ENCODE data around the gene RNF223. TPM values are rescaled to one million over a fixed set of nuclear protein-coding genes. Genes with fewer than 3 reads are reported as not detected.
"Not testable (repeated sequence)": the region's sequence is repeated elsewhere in the genome, so short reads cannot be mapped to it uniquely, and the experiment has no call there.

RNF223 gene
- total RNA-seq, 3 donors from 2014 or later, result 1.3 to 7.5 (median 2.1) TPM

DNA sequence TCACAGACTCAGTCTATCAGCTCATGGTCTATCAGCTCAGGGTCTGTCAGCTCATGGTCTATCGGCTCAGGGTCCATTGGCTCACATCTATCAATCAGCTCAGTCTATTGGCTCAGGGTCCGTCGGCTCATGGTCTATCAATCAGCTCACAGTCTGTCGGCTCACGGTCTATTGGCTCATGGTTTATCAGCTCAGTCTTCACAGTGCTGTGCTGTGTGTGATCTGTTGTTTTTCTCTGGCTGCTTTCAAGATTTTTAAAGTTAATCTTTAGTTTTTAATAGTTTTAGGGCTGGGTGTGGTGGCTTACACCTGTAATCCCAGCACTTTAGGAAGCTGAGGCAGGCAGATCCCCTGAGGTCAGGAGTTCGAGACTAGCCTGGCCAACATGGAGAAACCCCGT, 27.4 kb upstream of the RNF223 start:
- H3K4me1 ChIP-seq (ENCODE audit: low read depth), result no peaks in the 10 kb centered on the region
- H3K4me3 ChIP-seq, result no peak overlapping the region
- no peaks in the 10 kb centered on the region for H3K9me3 ChIP-seq
- TF ChIP-seq, protein P1, sequence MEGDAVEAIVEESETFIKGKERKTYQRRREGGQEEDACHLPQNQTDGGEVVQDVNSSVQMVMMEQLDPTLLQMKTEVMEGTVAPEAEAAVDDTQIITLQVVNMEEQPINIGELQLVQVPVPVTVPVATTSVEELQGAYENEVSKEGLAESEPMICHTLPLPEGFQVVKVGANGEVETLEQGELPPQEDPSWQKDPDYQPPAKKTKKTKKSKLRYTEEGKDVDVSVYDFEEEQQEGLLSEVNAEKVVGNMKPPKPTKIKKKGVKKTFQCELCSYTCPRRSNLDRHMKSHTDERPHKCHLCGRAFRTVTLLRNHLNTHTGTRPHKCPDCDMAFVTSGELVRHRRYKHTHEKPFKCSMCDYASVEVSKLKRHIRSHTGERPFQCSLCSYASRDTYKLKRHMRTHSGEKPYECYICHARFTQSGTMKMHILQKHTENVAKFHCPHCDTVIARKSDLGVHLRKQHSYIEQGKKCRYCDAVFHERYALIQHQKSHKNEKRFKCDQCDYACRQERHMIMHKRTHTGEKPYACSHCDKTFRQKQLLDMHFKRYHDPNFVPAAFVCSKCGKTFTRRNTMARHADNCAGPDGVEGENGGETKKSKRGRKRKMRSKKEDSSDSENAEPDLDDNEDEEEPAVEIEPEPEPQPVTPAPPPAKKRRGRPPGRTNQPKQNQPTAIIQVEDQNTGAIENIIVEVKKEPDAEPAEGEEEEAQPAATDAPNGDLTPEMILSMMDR (IDR thresholded peaks at IDR 0.05), result no peak
- DNase-seq (peak in 2 of 3 donors; percentile 7 to 23), ATAC-seq (peak; percentile 59)
- intact Hi-C loops (cut with DNase I, micrococcal nuclease), result no loop called here
- H3K36me3 ChIP-seq (ENCODE audit: low read depth), result no peaks in the 10 kb centered on the region

DNA sequence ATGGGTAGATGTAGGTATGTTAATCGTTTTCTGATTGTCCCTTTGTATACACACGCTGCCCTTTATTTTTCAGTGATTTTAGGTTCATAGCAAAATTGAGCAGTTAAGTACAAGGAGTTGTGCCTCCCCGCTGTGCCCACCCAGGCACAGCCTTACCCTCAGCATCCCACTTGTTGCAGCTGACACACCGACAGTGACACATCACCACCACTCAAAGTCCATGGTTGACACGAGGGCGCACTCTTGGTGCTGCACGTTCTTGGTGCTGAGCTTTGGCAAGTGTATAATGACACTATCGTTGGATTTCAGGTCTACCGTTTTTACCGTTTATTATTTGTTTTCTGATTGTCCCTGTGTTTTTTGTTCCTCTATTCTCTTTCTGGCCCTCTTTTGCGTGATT, 26.2 kb upstream of the RNF223 start:
- DNase-seq (peak in 1 of 3 donors; percentile 12), ATAC-seq (no peak)
- TF ChIP-seq, protein P1 (IDR thresholded peaks at IDR 0.05), result no peak
- Histone ChIP-seq H3K36me3 (ENCODE audit: low read depth) (no peaks in the 10 kb centered on the region), H3K4me1 (ENCODE audit: low read depth) (no peaks in the 10 kb centered on the region), H3K4me3 (no peak overlapping the region), H3K9me3 (no peaks in the 10 kb centered on the region)
- intact Hi-C loops (cut with DNase I, micrococcal nuclease), result no loop called here

DNA sequence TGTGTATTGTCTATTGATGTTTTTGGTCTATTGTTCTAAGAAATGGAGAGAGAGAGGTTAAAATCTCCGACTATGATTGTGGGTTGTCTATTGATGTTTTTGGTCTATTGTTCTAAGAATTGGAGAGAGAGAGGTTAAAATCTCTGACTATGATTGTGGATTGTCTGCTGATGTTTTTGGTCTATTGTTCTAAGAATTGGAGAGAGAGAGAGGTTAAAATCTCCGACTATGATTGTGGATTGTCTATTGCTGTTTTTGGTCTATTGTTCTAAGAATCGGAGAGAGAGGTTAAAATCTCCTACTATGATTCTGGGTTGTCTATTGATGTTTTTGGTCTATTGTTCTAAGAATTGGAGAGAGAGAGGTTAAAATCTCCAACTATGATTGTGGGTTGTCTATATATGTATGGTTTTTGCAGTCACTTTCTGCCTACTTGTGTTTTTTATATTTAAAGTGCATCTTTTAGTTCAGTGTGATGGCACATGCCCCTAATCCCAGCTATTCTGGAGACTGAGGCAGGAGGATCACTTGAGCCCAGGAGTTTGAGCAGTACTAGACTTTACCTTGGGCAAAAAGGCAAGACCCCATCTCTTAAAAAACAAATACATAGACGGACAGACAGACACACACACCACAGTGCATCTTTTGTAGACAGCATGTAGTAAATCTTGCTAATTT, 25.5 kb upstream of the RNF223 start:
- H3K4me1 ChIP-seq (ENCODE audit: low read depth), result no peaks in the 10 kb centered on the region
- no peaks in the 10 kb centered on the region for H3K36me3 ChIP-seq (ENCODE audit: low read depth)
- TF ChIP-seq, protein P1 (IDR thresholded peaks at IDR 0.05), result no peak
- DNase-seq, result no peak
- no peak for ATAC-seq
- intact Hi-C loops (cut with DNase I, micrococcal nuclease), result no loop called here
- H3K4me3 ChIP-seq, result no peak overlapping the region
- H3K9me3 ChIP-seq, result no peaks in the 10 kb centered on the region

DNA sequence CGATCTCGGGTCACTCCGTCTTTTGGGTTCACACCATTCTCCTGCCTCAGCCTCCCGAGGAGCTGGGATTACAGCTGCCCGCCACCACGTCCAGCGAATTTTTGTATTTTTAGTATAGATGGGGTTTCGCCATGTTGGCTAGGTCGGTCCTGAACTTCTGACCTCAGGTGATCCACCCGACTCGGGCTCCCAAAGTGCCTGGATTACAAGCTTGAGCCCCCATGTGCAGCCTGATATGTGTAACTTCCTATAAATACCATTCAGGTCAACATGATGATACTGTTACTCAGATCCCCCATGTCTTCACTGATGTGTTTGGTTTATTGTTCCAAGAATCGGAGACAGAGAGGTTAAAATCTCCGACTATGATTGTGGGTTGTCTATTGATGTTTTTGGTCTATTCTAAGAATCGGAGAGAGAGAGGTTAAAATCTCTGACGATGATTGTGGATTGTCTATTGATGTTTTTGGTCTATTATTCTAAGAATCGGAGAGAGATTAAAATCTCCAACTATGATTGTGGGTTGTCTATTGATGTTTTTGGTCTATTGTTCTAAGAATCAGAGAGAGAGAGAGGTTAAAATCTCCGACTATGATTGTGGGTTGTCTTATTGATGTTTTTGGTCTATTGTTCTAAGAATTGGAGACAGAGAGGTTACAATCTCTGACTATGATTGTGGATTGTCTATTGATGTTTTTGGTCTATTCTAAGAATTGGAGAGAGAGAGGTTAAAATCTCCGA, 24.7 kb upstream of the RNF223 start:
- intact Hi-C loops (cut with DNase I, micrococcal nuclease), result no loop called here
- H3K4me3 ChIP-seq, result no peak overlapping the region
- peak in 1 of 3 donors; percentile 14 for DNase-seq
- H3K36me3 ChIP-seq (ENCODE audit: low read depth), result no peaks in the 10 kb centered on the region
- H3K9me3 ChIP-seq, result no peaks in the 10 kb centered on the region
- H3K4me1 ChIP-seq (ENCODE audit: low read depth), result no peaks in the 10 kb centered on the region
- TF ChIP-seq, protein P1 (IDR thresholded peaks at IDR 0.05), result no peak
- ATAC-seq, result no peak

DNA sequence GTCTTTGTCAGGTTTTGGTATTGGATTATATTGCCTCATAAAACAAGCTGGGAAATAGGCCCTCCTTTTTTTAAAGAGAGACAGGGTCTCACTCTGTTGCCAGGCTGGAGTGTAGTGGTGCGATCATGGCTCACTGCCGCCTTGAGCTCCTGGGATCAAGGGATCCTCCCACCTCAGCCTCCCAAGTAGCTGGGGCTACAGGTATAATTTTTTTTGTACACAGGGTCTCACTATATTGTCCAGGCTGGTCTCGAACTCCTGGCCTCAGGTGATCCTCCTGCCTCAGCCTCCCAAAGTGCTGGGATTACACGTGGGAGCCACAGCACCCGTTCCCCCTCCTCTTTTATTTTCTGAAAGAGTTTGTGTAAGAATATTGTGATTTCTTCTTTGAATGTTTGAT, 22.0 kb upstream of the RNF223 start:
- H3K9me3 ChIP-seq; ATAC-seq; H3K36me3 ChIP-seq (ENCODE audit: low read depth); H3K4me3 ChIP-seq; intact Hi-C loops (cut with DNase I, micrococcal nuclease); H3K4me1 ChIP-seq (ENCODE audit: low read depth): not testable (repeated sequence)
- peak in 1 of 3 donors; percentile 5 for DNase-seq

DNA sequence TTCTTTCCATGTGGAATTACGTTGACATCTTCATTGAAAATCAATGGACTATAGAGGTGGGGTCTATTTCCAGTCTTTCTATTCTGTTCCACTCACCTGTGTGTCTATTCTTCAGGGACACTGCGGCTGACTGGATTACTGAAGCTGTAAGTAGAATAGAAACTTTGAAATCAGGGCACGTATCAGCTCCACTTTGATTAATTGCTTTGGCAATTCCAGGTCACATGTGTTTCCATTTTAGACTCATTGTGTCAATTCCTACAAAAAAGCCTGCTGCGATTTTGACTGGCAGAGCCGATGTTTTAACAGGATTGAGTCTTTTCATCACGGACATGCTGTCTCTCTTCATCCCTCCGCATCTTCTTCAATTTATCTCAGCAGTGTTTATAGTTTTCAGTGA, 20.9 kb upstream of the RNF223 start:
- H3K9me3 ChIP-seq, result no peaks in the 10 kb centered on the region
- ATAC-seq, result no peak
- no peaks in the 10 kb centered on the region for H3K4me1 ChIP-seq (ENCODE audit: low read depth)
- no peak for DNase-seq
- no peaks in the 10 kb centered on the region for H3K36me3 ChIP-seq (ENCODE audit: low read depth)
- TF ChIP-seq, protein P1 (IDR thresholded peaks at IDR 0.05), result no peak
- intact Hi-C loops (cut with DNase I, micrococcal nuclease), result no loop called here
- no peak overlapping the region for H3K4me3 ChIP-seq

Data from mucosa of descending colon (tissue), 3 donors.